MG63 (cell line): ENCODE results near the gene ANO7. TPM values are rescaled to one million over a fixed set of nuclear protein-coding genes. Genes with fewer than 3 reads are reported as not detected.

Experiments
- DNase-seq: peaks from one replicate; pipeline ENCODE4 v3.0.0-alpha.2; 2020
- H3K27me3 ChIP-seq: fragments of 250-450 bp; sonication (Bioruptor Pico); 2 replicates; pipeline ENCODE4 v1.5.1; 2020; ENCODE audit warnings: mild to moderate bottlenecking, moderate library complexity
- H3K36me3 ChIP-seq: fragments of 250-450 bp; sonication (Bioruptor Pico); 2 replicates; pipeline ENCODE4 v1.5.1; 2020; ENCODE audit warnings: mild to moderate bottlenecking, moderate library complexity
- H3K4me3 ChIP-seq: fragments of 250-450 bp; sonication (Bioruptor Pico); 2 replicates; pipeline ENCODE4 v1.5.1; 2020; ENCODE audit warnings: mild to moderate bottlenecking, moderate library complexity
- H3K9me3 ChIP-seq: fragments of 250-450 bp; sonication (Bioruptor Pico); 2 replicates; pipeline ENCODE4 v1.5.1; 2020; ENCODE audit warnings: mild to moderate bottlenecking, moderate library complexity
- total RNA-seq: library from RNA; depleted of rRNA; stranded (reverse); fragments of >200 nt; shearing (Covaris generic); gene quantifications from 2 replicates; pipeline ENCODE4 v1.2.3, GENCODE V29; 2014; ENCODE audit warnings: low replicate concordance

The ANO7 gene
- total RNA-seq, 1 experiment from 2014 or later: 0.10 TPM

GRCh38 chr2:241226723-241227572 is 38.5 kb downstream of the ANO7 start:
- no peak for DNase-seq
- no peaks in the 10 kb centered on the region for H3K27me3 ChIP-seq
- no peak overlapping the region for H3K4me3 ChIP-seq
- no peaks in the 10 kb centered on the region for H3K9me3 ChIP-seq
- H3K36me3 ChIP-seq: peaks cover 51% of the 10 kb centered on the region

GRCh38 chr2:241227594-241227993 is 39.1 kb downstream of the ANO7 start:
- H3K4me3 ChIP-seq: no peak overlapping the region
- no peak for DNase-seq
- H3K36me3 ChIP-seq: peaks cover 57% of the 10 kb centered on the region
- no peaks in the 10 kb centered on the region for H3K9me3 ChIP-seq
- no peaks in the 10 kb centered on the region for H3K27me3 ChIP-seq

GRCh38 chr2:241228081-241228859 is 39.8 kb downstream of the ANO7 start:
- Histone ChIP-seq H3K27me3 (no peaks in the 10 kb centered on the region), H3K4me3 (no peak overlapping the region), H3K36me3 (peaks cover 64% of the 10 kb centered on the region), H3K9me3 (no peaks in the 10 kb centered on the region)
- no peak for DNase-seq

- no peak overlapping the region for H3K4me3 ChIP-seq
- H3K27me3 ChIP-seq: no peaks in the 10 kb centered on the region
- H3K9me3 ChIP-seq: no peaks in the 10 kb centered on the region
- H3K36me3 ChIP-seq: peaks cover 71% of the 10 kb centered on the region
- DNase-seq: no peak
Observed at GRCh38 chr2:241228860-241229516, 40.5 kb downstream of the ANO7 start.

- no peaks in the 10 kb centered on the region for H3K27me3 ChIP-seq
- H3K36me3 ChIP-seq: peaks cover 79% of the 10 kb centered on the region
- DNase-seq: no peak
- no peaks in the 10 kb centered on the region for H3K9me3 ChIP-seq
- no peak overlapping the region for H3K4me3 ChIP-seq
Observed at GRCh38 chr2:241229563-241230401, 41.3 kb downstream of the ANO7 start.

GRCh38 chr2:241230435-241230834 is 42.0 kb downstream of the ANO7 start:
- no peak overlapping the region for H3K4me3 ChIP-seq
- DNase-seq: no peak
- H3K9me3 ChIP-seq: no peaks in the 10 kb centered on the region
- H3K36me3 ChIP-seq: peaks cover 83% of the 10 kb centered on the region
- H3K27me3 ChIP-seq: no peaks in the 10 kb centered on the region

GRCh38 chr2:241232736-241233575 is 44.5 kb downstream of the ANO7 start:
- no peaks in the 10 kb centered on the region for H3K27me3 ChIP-seq
- no peak overlapping the region for H3K4me3 ChIP-seq
- no peak for DNase-seq
- H3K9me3 ChIP-seq: no peaks in the 10 kb centered on the region
- H3K36me3 ChIP-seq: peaks cover 92% of the 10 kb centered on the region

- no peak for DNase-seq
- no peaks in the 10 kb centered on the region for H3K9me3 ChIP-seq
- H3K36me3 ChIP-seq: peaks cover 92% of the 10 kb centered on the region
- no peaks in the 10 kb centered on the region for H3K27me3 ChIP-seq
- no peak overlapping the region for H3K4me3 ChIP-seq
Observed at GRCh38 chr2:241234066-241234790, 45.8 kb downstream of the ANO7 start.

GRCh38 chr2:241234962-241235740 is 46.7 kb downstream of the ANO7 start:
- no peak for DNase-seq
- H3K9me3 ChIP-seq: no peaks in the 10 kb centered on the region
- H3K27me3 ChIP-seq: no peaks in the 10 kb centered on the region
- peaks cover 95% of the 10 kb centered on the region for H3K36me3 ChIP-seq
- no peak overlapping the region for H3K4me3 ChIP-seq

- H3K36me3 ChIP-seq: peaks cover 95% of the 10 kb centered on the region
Observed at GRCh38 chr2:241235859-241236593, 47.5 kb downstream of the ANO7 start.

GRCh38 chr2:241237047-241237446 is 48.6 kb downstream of the ANO7 start:
- no peak for DNase-seq
- Histone ChIP-seq H3K36me3 (peaks cover 94% of the 10 kb centered on the region), H3K9me3 (no peaks in the 10 kb centered on the region), H3K4me3 (no peak overlapping the region), H3K27me3 (no peaks in the 10 kb centered on the region)

More at GRCh38 chr2:241235859-241236593, 47.5 kb downstream of the ANO7 start:
- no peak for DNase-seq
- no peaks in the 10 kb centered on the region for H3K9me3 ChIP-seq
- H3K27me3 ChIP-seq: no peaks in the 10 kb centered on the region
- H3K4me3 ChIP-seq: no peak overlapping the region

GRCh38 chr2:241237949-241238371 is 49.5 kb downstream of the ANO7 start:
- Histone ChIP-seq H3K4me3 (no peak overlapping the region), H3K36me3 (peaks cover 94% of the 10 kb centered on the region), H3K27me3 (no peaks in the 10 kb centered on the region), H3K9me3 (no peaks in the 10 kb centered on the region)
- DNase-seq: no peak

GRCh38 chr2:241238693-241239198 is 50.3 kb downstream of the ANO7 start:
- Histone ChIP-seq H3K9me3 (no peaks in the 10 kb centered on the region), H3K36me3 (peaks cover 94% of the 10 kb centered on the region), H3K27me3 (no peaks in the 10 kb centered on the region), H3K4me3 (no peak overlapping the region)
- DNase-seq: no peak
